GM19463 (cell line): Measurements from ENCODE around the gene HAPLN1.

Experiments
- ATAC-seq: cut with Tn5 transposase; IDR thresholded peaks from one replicate; pipeline ENCODE4 v1.9.1; 2021; ENCODE audit warnings: mild to moderate bottlenecking, moderate library complexity; ENCODE audit not compliant: unreplicated experiment

The HAPLN1 gene

DNA sequence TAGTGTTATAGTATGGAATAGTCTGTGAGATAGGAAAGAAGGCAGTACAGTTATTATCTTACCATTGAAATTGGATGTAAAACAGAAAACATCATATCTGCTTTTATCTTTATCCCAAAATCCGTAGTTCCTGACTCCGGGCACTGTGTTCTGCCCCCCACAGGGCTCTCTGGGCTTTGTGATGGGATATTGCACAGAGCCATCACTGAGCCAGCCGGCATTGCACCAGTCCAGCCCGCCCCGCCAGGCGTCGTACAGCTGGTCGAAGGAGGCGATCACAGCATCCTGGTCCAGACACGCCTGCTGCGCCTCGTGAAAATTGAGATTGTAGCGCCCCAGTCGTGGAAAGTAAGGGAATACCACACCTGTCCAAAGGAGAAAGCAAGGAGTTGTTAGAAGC, 76.4 kb downstream of the HAPLN1 start:
- ATAC-seq, result no peak

DNA sequence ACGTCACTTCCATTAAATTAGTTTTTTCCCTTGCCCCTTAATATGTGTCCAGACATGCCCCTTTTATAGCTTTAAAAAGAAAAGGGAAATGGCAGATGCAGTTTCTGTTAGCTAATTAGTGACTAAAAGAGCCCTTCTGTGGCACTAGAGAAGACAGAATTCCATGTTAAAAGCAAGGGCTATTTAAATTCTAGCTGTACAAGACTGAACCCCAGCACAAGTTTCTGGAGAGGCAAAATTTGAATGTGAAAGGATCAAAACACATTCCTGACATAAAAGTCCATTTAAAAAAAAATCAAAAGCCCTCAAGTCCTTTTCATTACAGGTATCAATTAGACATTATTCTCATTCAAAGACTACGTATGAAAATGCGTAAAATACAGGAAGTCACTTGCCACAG, 78.7 kb downstream of the HAPLN1 start:
- ATAC-seq, result no peak

DNA sequence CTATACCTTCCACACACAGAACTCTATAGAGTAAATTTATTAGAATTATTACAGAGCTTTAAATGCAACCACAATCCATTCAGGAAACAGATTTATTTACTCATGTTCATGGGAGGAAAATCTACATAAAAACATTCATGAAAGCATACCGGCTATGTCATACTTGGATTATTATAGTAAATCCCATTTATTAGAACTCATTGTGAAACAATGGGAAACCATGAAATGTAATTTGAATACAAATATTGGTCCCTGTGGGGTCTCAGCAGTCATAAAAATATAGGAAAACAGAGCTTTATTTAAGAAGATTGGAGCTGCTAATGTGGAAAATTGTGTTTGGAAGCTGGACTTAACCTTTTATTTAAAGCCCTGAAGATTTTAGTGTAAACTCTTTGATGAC, 80.7 kb downstream of the HAPLN1 start:
- no peak for ATAC-seq

DNA sequence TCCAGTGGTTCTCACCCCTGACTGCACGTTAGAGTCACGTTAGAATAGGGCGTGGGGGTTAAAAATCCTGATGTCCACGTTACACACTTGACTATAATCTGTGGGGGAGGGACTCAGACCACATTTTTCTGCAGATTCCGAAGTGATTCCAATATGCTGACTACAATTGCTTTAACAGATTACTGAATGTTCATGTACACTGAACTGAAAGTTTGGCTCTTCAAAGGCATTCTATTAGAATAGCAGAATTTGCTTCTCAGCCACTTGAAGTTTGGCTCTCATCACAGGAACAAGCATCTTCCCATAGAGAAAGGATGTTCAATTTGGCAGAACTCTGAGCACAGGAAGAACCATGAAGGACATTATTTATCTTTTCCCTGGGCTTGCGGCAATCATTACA, 84.5 kb downstream of the HAPLN1 start:
- ATAC-seq, result no peak

DNA sequence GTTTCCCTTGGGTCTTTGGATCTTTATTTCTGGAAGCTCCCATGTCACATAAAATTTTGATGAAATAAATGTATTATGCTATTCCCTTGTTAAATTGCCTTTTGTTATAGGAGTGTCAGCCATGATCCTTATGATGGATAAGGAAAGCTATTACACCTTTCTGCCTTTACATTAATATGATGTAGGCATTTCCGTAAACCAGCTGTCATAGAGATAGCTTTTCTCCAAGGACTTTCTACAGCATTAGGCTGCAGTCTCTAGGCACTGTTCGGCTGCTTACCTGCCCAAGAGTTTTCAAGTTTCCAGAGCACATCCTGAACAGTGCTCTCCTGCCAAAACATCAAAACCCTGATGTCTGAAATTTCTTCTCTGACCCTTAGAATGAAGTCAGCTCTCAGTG, 87.4 kb downstream of the HAPLN1 start:
- ATAC-seq, result no peak

DNA sequence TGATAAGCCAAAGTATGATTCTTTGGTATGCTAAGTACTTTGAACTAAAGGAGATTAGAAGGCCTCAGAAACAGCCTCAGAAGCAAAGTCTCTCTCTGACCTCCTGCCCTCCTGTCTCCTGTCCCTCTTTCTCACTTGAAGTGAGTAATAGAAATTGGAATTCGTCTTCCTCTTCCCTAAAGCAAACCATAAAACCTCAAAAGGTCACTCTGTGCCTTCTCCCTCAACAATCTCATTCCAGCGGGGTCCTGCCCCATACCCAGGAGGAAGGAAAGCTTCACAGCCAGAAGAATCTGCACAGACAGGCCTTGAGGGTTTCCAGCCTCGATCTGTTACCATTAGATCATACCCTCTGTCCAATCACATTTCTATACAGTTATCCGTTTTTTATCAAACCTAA, 87.8 kb downstream of the HAPLN1 start:
- no peak for ATAC-seq

DNA sequence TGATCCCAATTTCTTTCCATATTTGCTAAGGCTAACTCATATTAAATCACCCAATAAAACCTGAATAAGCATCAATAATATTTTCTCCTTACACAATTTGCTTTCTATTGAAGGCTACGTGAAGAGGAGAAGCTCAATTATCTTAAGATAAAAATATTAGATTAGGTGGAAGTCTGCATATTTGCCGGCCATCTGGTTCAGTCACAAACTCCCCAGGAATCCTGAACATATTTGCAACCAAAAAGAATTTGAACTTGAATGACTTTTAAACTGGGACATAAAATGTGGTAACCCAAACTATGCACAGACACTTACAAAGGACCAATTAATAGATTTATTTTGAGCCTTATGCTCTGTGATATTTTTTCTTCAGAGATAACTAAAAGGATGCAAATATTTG, 92.3 kb downstream of the HAPLN1 start:
- ATAC-seq, result no peak

DNA sequence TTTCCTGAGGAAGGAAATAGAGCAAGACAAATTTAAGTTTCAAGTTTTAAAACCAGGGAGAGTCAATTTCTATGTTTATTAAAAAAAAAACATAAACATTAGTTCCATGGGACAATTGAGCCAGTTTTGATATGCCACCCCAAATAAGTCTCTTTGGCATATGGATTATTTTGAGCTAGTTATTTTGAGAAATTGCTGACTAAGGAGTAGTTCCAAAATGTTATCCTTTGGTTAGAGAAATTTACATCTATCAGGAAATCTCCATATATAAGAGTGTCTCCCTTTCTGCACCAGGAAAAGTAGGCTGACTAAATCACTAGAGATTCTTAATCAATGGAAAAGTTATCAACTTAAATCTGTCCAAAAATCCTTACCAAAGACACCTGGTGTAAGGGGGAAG, 105.8 kb downstream of the HAPLN1 start:
- no peak for ATAC-seq

DNA sequence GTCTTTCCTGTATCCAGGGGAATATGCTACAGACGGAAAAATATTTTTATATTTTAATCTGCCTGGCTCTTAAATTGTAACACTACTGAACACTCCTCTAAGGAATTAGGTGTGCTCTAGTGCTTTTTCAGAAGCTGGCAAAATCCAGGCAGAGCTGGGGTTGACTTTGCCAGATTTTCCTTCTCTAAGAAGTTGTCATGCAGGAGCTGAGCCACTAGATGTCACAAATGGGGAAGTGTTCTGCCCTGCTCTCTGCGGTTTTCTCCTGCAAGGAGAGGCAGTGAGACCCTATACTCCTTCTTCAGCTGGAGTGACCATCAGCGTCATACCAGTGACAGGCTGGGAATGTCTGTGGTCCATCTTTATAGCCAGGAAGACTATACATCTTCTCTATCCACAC, 112.5 kb downstream of the HAPLN1 start:
- ATAC-seq, result no peak

DNA sequence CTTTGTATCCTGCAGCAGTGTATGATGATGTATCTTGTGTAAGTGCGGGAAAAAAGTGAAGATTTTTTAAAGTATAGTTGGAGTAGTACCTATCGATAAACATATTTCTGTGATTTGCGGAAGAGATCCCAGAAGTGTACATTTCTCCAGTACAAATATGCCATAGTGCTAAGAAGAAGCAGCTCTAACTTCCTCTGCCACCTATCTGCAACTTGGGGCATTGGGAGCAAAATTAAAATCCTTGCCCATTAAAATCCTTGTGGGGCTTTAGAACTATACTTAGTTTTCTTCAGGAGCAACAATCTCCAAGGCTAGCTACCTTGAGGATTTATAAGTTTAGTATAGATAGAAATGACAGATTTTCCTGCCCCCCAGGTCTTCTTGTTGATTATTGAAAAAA, 125.4 kb downstream of the HAPLN1 start:
- ATAC-seq, result no peak

DNA sequence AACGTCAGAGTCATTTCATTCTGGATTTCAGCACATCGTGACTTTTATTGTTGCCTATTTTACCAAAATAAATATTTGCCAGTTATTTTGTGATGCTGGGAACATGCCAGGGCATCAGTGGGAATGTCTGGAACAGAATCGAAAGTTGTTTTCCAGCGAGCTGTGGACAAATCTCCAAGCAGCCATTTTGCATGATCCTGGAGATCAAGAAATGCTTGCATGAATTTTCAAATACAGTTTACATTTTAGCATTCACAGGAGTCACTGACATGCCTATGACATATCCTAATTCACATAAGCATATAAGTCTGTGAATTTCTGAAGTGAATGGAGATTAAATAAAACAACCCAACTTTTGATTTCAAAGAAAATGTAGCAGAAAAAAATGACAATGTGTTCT, 129.7 kb downstream of the HAPLN1 start:
- ATAC-seq, result no peak

DNA sequence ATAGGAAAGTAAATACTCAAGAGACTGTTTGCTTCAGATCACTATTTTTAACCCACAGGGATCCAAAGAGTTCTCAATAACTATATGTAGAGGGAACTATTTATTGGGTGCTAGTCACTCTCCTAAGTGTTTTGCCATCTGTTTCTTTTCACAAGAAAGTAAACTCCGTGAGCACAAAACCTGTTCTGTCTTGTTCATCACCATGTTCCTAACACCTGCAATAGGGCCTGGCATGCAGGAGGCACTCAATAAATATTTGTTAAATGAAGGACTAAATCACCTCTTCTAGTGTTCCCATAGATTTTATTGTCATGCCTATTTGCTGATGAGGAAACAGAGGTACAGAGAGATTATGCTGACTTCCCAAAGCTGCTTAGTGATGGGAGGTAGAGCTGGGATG, 130.9 kb downstream of the HAPLN1 start:
- ATAC-seq, result no peak
